Upper lobe of left lung (tissue), 6 donors: ENCODE results near the gene ABCC6. TPM values are rescaled to one million over a fixed set of nuclear protein-coding genes. Genes with fewer than 3 reads are reported as not detected.

Experiments used
- ATAC-seq, 2 donors: fragments of 200-7000 bp; cut with Tn5 transposase; one replicate each; pipeline ENCODE4 v1.9.1; 2022; ENCODE audit warnings: mild to moderate bottlenecking in 2 of 2, moderate library complexity in 2 of 2; ENCODE audit not compliant: low FRiP score in 2 of 2
- DNase-seq, 2 donors: peaks; one replicate each; pipeline ENCODE4 v3.0.0-alpha.2; 2019 to 2020
- H3K27ac ChIP-seq, 4 donors: fragments of 200-600 bp; sonication (generic); one replicate each; pipeline ENCODE4 v1.5.1; 2016 to 2019
- H3K27me3 ChIP-seq, 4 donors: fragments of 200-600 bp; sonication (generic); one replicate each; pipeline ENCODE4 v1.5.1; 2017 to 2019
- H3K36me3 ChIP-seq, 4 donors: fragments of 200-600 bp; sonication (generic); one replicate each; pipeline ENCODE4 v1.5.1; 2016 to 2019
- H3K4me1 ChIP-seq, 4 donors: fragments of 200-600 bp; sonication (generic); one replicate each; pipeline ENCODE4 v1.5.1; 2018 to 2019
- H3K4me3 ChIP-seq, 4 donors: fragments of 200-600 bp; sonication (generic); one replicate each; pipeline ENCODE4 v1.5.1; 2017 to 2019; ENCODE audit warnings: mild to moderate bottlenecking in 2 of 4, moderate library complexity in 1 of 4
- H3K9me3 ChIP-seq, 4 donors: fragments of 200-600 bp; sonication (generic); one replicate each; pipeline ENCODE4 v1.5.1; 2018 to 2019
- EP300 ChIP-seq, 4 donors: sonication (generic); formaldehyde crosslinking; IDR thresholded peaks; one replicate each; pipeline ENCODE4 v1.5.1; 2017; ENCODE audit warnings: antibody characterized with exemption in 4 of 4, control low read depth in 2 of 4
- POLR2A ChIP-seq, 4 donors: fragments of 450-650 bp; IDR thresholded peaks; one replicate each; pipeline ENCODE4 v1.5.1; 2016 to 2017; ENCODE audit warnings: antibody characterized with exemption in 4 of 4, mild to moderate bottlenecking in 2 of 4
- POLR2AphosphoS5 ChIP-seq, 2 donors: sonication (generic); formaldehyde crosslinking; IDR thresholded peaks; one replicate each; pipeline ENCODE4 v1.5.1; 2017; ENCODE audit warnings: antibody characterized with exemption in 2 of 2
- WGBS, 2 donors: methylation state at CpG; one replicate each; pipeline ENCODE4 v1.1.5; 2017 to 2018; 5-methylcytosine and 5-hydroxymethylcytosine counted together
- total RNA-seq, 6 donors: library from RNA; depleted of rRNA in 4 of 6; stranded (reverse); fragments of >200 nt in 4 of 6; gene quantifications; one replicate each; pipeline versions ENCODE4 v1.1.0 to v1.2.1, GENCODE V29; 2016 to 2021
- TF ChIP-seq, protein P1 (sequence below), 6 experiments: fragments of 450-650 bp in 4 of 6; fragments of 200-600 bp in 2 of 6; sonication (generic) in 2 of 6; IDR thresholded peaks; one replicate each; pipeline ENCODE4 v1.5.1; 2016 to 2019; ENCODE audit warnings: antibody characterized with exemption in 6 of 6
- donor health status: DM: no; HTN: no; CAD: no; lungs with moderate emphysema.
- donor health status: DM: no; HTN: yes; CAD: no; lungs with severe emphysema.

The ABCC6 gene
- total RNA-seq, 6 donors from 2014 or later: 31.9 to 148 (median 41.8) TPM

DNA sequence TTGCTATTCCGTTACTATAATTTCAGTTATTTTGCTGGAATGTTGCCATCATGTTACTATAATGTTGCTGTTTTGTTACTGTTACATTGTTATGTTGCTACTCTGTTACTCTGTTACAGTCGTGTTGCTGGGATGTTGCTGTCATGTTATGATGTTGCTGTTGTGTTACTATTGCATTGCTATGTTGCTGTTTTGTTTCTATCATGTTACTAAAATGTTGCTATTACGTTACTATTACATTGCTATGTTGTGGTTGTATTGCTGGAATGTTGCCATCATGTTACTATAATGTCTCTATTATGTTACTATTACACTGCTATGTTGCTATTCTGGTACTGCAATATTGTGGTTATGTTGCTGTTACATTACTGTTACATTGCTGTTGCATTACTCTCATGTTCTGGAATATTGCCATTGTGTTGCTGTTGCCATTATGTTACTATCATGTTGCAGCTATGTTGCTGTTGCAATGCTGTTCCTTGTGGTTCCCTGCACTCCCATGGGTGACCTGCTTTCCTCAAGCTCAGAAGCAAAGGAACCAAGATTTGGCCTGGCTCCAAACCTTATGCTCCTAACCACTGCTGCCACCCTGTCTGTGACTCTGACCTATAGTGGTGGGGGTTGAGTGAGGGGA, 64.4 kb downstream of the ABCC6 start:
- ATAC-seq (no peak), DNase-seq (no peak)
- no peak for TF ChIP-seq EP300 (IDR thresholded peaks at IDR 0.05)
- TF ChIP-seq, protein P1, sequence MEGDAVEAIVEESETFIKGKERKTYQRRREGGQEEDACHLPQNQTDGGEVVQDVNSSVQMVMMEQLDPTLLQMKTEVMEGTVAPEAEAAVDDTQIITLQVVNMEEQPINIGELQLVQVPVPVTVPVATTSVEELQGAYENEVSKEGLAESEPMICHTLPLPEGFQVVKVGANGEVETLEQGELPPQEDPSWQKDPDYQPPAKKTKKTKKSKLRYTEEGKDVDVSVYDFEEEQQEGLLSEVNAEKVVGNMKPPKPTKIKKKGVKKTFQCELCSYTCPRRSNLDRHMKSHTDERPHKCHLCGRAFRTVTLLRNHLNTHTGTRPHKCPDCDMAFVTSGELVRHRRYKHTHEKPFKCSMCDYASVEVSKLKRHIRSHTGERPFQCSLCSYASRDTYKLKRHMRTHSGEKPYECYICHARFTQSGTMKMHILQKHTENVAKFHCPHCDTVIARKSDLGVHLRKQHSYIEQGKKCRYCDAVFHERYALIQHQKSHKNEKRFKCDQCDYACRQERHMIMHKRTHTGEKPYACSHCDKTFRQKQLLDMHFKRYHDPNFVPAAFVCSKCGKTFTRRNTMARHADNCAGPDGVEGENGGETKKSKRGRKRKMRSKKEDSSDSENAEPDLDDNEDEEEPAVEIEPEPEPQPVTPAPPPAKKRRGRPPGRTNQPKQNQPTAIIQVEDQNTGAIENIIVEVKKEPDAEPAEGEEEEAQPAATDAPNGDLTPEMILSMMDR (IDR thresholded peaks at IDR 0.05): no peak
- TF ChIP-seq POLR2AphosphoS5 (IDR thresholded peaks at IDR 0.05): no peak
- TF ChIP-seq POLR2A (IDR thresholded peaks at IDR 0.05): no peak
- peaks cover 0 to 9% (median 7%) of the 10 kb centered on the region in 4 donors for H3K9me3 ChIP-seq
- peaks cover 0 to 30% (median 10%) of the 10 kb centered on the region in 4 donors for H3K36me3 ChIP-seq
- no peaks in the 10 kb centered on the region for H3K4me1 ChIP-seq
- no peak overlapping the region for H3K27ac ChIP-seq
- 80 to 86% methylated on average over 3 of the region's 3 CpGs for WGBS, 2 donors
- H3K4me3 ChIP-seq: no peak overlapping the region
- no peaks in the 10 kb centered on the region for H3K27me3 ChIP-seq

- WGBS, 2 donors: 88% methylated on average over 4 of the region's 4 CpGs
- Histone ChIP-seq H3K36me3 (peaks cover 0 to 30% (median 10%) of the 10 kb centered on the region in 4 donors), H3K9me3 (peaks cover 0 to 9% (median 7%) of the 10 kb centered on the region in 4 donors), H3K27ac (no peak overlapping the region), H3K4me1 (no peaks in the 10 kb centered on the region), H3K27me3 (no peaks in the 10 kb centered on the region), H3K4me3 (no peak overlapping the region)
- no peak for TF ChIP-seq POLR2AphosphoS5 (IDR thresholded peaks at IDR 0.05)
- no peak for TF ChIP-seq POLR2A (IDR thresholded peaks at IDR 0.05)
- TF ChIP-seq EP300 (IDR thresholded peaks at IDR 0.05): no peak
- TF ChIP-seq, protein P1 (IDR thresholded peaks at IDR 0.05): no peak
- DNase-seq: no peak
- ATAC-seq: no peak
These were observed 65.1 kb downstream of the ABCC6 start for GRCh38 chr16:16158082-16158658.

GRCh38 chr16:16157166-16157565, 66.1 kb downstream of the ABCC6 start:
- TF ChIP-seq, protein P1 (IDR thresholded peaks at IDR 0.05): no peak
- TF ChIP-seq POLR2AphosphoS5 (IDR thresholded peaks at IDR 0.05) (no peak), POLR2A (IDR thresholded peaks at IDR 0.05) (no peak), EP300 (IDR thresholded peaks at IDR 0.05) (no peak)
- Histone ChIP-seq H3K4me1 (no peaks in the 10 kb centered on the region), H3K36me3 (peaks cover 0 to 29% (median 6%) of the 10 kb centered on the region in 4 donors), H3K9me3 (peaks cover 0 to 9% (median 7%) of the 10 kb centered on the region in 4 donors), H3K4me3 (no peak overlapping the region), H3K27me3 (no peaks in the 10 kb centered on the region), H3K27ac (no peak overlapping the region)
- ATAC-seq: no peak
- 68 to 100% methylated on average over 1 of the region's 1 CpG for WGBS, 2 donors
- DNase-seq: no peak

- H3K36me3 ChIP-seq: peaks cover 0 to 29% (median 2%) of the 10 kb centered on the region in 4 donors
- no peak for ATAC-seq
- no peak for DNase-seq
- TF ChIP-seq EP300 (IDR thresholded peaks at IDR 0.05): no peak
- TF ChIP-seq POLR2A (IDR thresholded peaks at IDR 0.05): no peak
- no peak for TF ChIP-seq POLR2AphosphoS5 (IDR thresholded peaks at IDR 0.05)
- TF ChIP-seq, protein P1 (IDR thresholded peaks at IDR 0.05): no peak
- WGBS, 2 donors: 94 to 97% methylated on average over 3 of the region's 3 CpGs
- H3K27me3 ChIP-seq: no peaks in the 10 kb centered on the region
- peaks cover 0 to 5% (median 1%) of the 10 kb centered on the region in 4 donors for H3K4me1 ChIP-seq
- no peak overlapping the region for H3K4me3 ChIP-seq
- H3K9me3 ChIP-seq: peaks cover 0 to 9% (median 7%) of the 10 kb centered on the region in 4 donors
- no peak overlapping the region for H3K27ac ChIP-seq
These were observed 68.1 kb downstream of the ABCC6 start for GRCh38 chr16:16155234-16155633.
